ENCODE data around the gene HCN3. TPM values are rescaled to one million over a fixed set of nuclear protein-coding genes. Genes with fewer than 3 reads are reported as not detected.

The HCN3 gene
- total and polyA plus RNA-seq, 2 of the 8 experiments (the other 6 are each of a cell fraction or from before 2014, with no cell fraction given) = 6.4 to 7.3 TPM

DNA sequence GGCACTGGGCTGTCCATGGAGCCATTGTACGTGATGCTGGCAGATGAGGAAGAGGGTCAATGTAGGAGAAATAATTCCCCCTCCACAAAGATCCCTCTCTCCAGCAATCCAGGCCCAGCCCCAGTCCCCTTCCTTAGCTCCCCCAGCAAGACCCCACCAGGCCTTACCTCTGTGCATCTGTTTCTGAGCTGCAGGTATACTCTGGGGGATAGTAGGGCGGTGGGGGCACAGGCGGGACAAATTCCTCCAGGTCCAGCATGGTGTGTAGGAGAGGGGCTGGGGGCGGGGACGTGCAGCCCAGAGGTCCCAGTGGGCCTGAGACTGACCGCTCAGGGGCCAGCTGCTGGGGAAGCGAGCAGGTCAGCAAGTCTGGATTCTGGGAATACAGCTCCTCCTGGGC lies 25.7 kb upstream of the HCN3 start:
- Histone ChIP-seq H3K4ac (replicated peaks; ENCODE audit: insufficient read length, low read depth, low read length) (no peak overlapping the region), H4K5ac (ENCODE audit: insufficient read length, low read depth, low read length) (no peak overlapping the region), H3K9me3 (ENCODE audit: insufficient read depth in 2 of 2, low read depth in 1 of 2, low read length in 1 of 2) (no peaks in the 10 kb centered on the region), H3K23ac (ENCODE audit: insufficient read length) (no peak overlapping the region), H3K27me3 (replicated peaks in 1 of 4; ENCODE audit: control insufficient read depth in 3 of 4, extremely low read depth in 1 of 4, insufficient read depth in 3 of 4, low read length in 3 of 4) (0 out of 7 replicates have a peak, but pooled peaks cover 0 to under 1% (median under 1%) of the 10 kb centered on the region in 4 experiments), H3K27ac (ENCODE audit: low read depth, low read length) (no peak overlapping the region), H2BK12ac (ENCODE audit: low read depth, low read length) (0 out of 2 replicates have a peak overlapping the region, but pooled peaks have one; percentile 20), H3K79me1 (ENCODE audit: low read depth, low read length) (no peaks in the 10 kb centered on the region), H3K79me2 (ENCODE audit: control insufficient read depth in 1 of 2, insufficient read depth in 2 of 2, low read length in 2 of 2) (0 out of 4 replicates have a peak, but pooled peaks cover 0 to 3% of the 10 kb centered on the region in 2 experiments), H3K4me1 (replicated peaks in 1 of 4; ENCODE audit: control insufficient read depth in 3 of 4, insufficient read depth in 4 of 4, low read length in 3 of 4) (peaks cover 0 to 26% (median 16%) of the 10 kb centered on the region in 4 experiments; a peak in 6 of 7 replicates), H2BK5ac (ENCODE audit: low read depth, low read length) (no peak overlapping the region), H3K36me3 (ENCODE audit: control insufficient read depth in 2 of 4, insufficient read depth in 4 of 4, low read length in 3 of 4) (peaks cover 0 to 9% (median 2%) of the 10 kb centered on the region in 4 experiments; a peak in 2 of 8 replicates), H3K4me3 (ENCODE audit: extremely low read depth in 1 of 4, insufficient read depth in 2 of 4, low read depth in 3 of 4, low read length in 4 of 4) (no peak overlapping the region), H3K9ac (replicated peaks in 1 of 4; ENCODE audit: extremely low read depth in 1 of 4, low read depth in 3 of 4, low read length in 3 of 4) (no peak overlapping the region), H4K20me1 (replicated peaks in 1 of 2; ENCODE audit: control insufficient read depth in 1 of 2, insufficient read depth in 2 of 2, low read length in 2 of 2) (peaks cover 0 to 9% of the 10 kb centered on the region in 2 experiments), H2BK120ac (replicated peaks; ENCODE audit: low read depth, low read length) (no peak overlapping the region), H4K91ac (replicated peaks; ENCODE audit: insufficient read length, low read length) (no peak overlapping the region), H3K23me2 (ENCODE audit: low read depth, low read length) (peaks cover 12% of the 10 kb centered on the region; the same call in 1 of the 2 replicates), H3K56ac (replicated peaks; ENCODE audit: insufficient read length, low read depth, low read length) (no peak overlapping the region), H2BK20ac (ENCODE audit: low read length) (no peak overlapping the region), H3K18ac (ENCODE audit: extremely low read depth, low read length) (no peak overlapping the region), H4K8ac (ENCODE audit: extremely low read depth, insufficient read depth, low read length) (no peak overlapping the region), H2BK15ac (ENCODE audit: low read length) (no peak overlapping the region), H2AK5ac (ENCODE audit: low read depth, low read length) (no peak overlapping the region), H2AFZ (ENCODE audit: low read length) (no peak overlapping the region), H3K14ac (ENCODE audit: insufficient read length) (no peak overlapping the region), H3K4me2 (ENCODE audit: insufficient read depth in 1 of 2, low read depth in 2 of 2, low read length in 2 of 2) (no peak overlapping the region)
- TF ChIP-seq, protein P1, sequence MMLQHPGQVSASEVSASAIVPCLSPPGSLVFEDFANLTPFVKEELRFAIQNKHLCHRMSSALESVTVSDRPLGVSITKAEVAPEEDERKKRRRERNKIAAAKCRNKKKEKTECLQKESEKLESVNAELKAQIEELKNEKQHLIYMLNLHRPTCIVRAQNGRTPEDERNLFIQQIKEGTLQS (IDR thresholded peaks at IDR 0.05; ENCODE audit: insufficient read depth, low read depth, low read length) = no peak
- TF ChIP-seq BRCA1 (IDR thresholded peaks at IDR 0.05; ENCODE audit: low read depth, low read length) = no peak
- no peak for TF ChIP-seq TAF1 (IDR thresholded peaks at IDR 0.05; ENCODE audit: low read depth, low read length)
- WGBS, 2 experiments (ENCODE audit: extremely low coverage in 1 of 2, insufficient coverage in 1 of 2, insufficient read length in 1 of 2, insufficient replicate concordance in 2 of 2, low coverage in 1 of 2, low lambda C conversion rate in 2 of 2, missing lambda C conversion rate in 1 of 2) = 99% methylated on average over 7 of the region's 7 CpGs; no CpG with 5 or more reads in 1 of the 2 experiments
- POLR2A ChIA-PET (ENCODE audit: partially characterized antibody) = interaction anchor here (0.6 to 7.1 kb wide), 14 partner anchors 9 to 334 kb away, joined by 3 to 48 read pairs (median 6); partner anchors contain the start of genes CLK2, HCN3, RUSC1 and SCAMP3
- FAIRE-seq (no peak), DNase-seq (ENCODE audit: low read depth in 1 of 2, low spot score in 2 of 2) (no peak)
- CTCF ChIA-PET (ENCODE audit: partially characterized antibody) = interaction anchor here (0.6 to 15.2 kb wide), 48 partner anchors 9 to 1639 kb away, joined by 3 to 227 read pairs (median 7); partner anchors contain the start of genes ASH1L, CLK2, FDPS and HCN3

Data from H1 (cell line).